Fibroblast of pulmonary artery (primary cell): ENCODE results near the gene GADL1.

ENCODE experiments used
- DNase-seq: peaks from one replicate; pipeline ENCODE4 v3.0.0-alpha.2; 2010; ENCODE audit warnings: low read depth
- H3K4me3 ChIP-seq: replicated peaks from 2 replicates; pipeline ENCODE4 v1.5.1; 2011; ENCODE audit warnings: low read depth, mild to moderate bottlenecking, control low read depth, low read length, moderate library complexity
- TF ChIP-seq, protein P1 (sequence below): IDR thresholded peaks from 2 replicates; pipeline ENCODE4 v1.5.1; 2011; ENCODE audit warnings: mild to moderate bottlenecking, control low read depth, low read length, inconsistent platforms; ENCODE audit errors: missing control alignments

The GADL1 gene

DNA sequence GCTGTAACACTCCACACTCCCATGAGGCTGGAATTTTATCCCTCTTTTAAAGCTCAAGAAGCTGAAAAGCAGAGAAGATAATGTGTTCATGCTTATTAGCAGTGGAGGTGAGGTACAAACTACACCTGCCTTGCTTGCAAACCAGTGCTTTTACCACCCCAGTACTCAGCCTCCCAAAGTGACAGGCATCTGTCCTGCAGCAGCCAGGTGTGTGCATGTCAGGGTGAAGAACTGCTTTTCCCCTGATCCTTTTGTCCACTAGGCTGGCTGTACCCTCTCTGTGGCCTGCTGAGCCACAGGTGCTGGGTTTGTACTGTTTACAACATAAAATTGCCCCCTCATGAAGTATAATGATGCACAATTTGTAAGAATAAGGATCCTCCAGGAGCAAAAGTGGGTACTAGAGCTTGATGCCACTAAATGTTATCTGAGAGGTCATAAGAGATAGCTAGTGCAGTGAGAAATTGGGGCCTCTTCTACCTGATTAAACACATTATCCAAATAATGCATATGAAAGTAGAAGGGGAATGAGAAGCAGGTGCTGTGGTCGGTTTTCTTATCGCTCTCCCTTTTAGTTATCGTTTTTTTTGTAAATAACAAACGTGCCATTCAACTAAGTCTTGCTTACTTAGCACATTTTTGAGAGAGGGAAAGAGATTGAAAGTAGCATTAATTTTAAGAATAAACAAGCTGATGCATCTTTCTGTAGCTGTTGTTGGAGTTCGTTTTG is 39.2 kb upstream of the GADL1 start:
- H3K4me3 ChIP-seq = no peak overlapping the region
- TF ChIP-seq, protein P1, sequence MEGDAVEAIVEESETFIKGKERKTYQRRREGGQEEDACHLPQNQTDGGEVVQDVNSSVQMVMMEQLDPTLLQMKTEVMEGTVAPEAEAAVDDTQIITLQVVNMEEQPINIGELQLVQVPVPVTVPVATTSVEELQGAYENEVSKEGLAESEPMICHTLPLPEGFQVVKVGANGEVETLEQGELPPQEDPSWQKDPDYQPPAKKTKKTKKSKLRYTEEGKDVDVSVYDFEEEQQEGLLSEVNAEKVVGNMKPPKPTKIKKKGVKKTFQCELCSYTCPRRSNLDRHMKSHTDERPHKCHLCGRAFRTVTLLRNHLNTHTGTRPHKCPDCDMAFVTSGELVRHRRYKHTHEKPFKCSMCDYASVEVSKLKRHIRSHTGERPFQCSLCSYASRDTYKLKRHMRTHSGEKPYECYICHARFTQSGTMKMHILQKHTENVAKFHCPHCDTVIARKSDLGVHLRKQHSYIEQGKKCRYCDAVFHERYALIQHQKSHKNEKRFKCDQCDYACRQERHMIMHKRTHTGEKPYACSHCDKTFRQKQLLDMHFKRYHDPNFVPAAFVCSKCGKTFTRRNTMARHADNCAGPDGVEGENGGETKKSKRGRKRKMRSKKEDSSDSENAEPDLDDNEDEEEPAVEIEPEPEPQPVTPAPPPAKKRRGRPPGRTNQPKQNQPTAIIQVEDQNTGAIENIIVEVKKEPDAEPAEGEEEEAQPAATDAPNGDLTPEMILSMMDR = no peak
- DNase-seq = no peak

DNA sequence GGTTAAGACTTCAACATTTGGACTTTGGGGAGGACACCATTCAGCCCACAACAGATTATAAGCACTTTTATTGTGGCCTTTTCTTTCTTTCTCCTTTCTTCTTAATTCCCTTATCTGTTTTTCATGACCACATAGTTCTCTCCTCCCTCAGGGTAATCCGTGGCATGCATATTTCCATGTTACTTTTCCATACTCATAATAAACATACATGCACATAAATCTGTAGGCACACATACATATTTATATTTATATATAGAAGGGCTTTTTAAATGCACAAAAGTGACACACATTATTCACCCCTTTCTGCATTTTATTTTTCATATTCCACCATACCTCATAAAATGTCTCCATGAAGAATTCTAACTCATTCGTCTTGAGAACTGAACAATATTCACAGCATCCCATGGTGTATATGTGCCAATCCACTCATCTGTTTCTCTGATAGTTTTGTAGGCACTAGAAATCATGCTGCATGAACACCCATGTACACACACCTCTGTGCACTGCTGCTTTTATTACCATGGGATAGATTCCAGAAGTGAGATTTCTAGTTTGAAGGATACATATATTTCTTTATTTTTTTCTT is 38.1 kb upstream of the GADL1 start:
- TF ChIP-seq, protein P1 = no peak
- H3K4me3 ChIP-seq = no peak overlapping the region
- no peak for DNase-seq

DNA sequence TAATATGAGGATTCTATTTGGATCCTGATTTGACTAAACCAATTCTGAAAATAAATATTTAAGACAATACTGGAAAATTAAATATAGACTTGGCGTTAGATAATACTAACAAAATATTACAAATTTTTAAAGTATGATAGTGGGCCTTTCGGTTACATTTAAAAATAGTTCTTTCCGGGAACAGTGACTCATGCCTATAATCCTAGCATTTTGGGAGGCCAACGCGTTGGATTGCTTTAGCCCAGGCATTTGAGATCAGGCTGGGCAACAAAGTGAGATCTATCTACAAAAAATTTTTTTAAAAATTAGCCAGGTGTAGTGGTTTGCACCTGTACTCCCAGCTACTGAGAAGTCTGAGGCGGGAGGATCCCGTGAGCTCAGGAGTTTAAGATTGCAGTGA is 30.3 kb upstream of the GADL1 start:
- TF ChIP-seq, protein P1 = no peak
- H3K4me3 ChIP-seq = no peak overlapping the region
- DNase-seq = peak; percentile 15

DNA sequence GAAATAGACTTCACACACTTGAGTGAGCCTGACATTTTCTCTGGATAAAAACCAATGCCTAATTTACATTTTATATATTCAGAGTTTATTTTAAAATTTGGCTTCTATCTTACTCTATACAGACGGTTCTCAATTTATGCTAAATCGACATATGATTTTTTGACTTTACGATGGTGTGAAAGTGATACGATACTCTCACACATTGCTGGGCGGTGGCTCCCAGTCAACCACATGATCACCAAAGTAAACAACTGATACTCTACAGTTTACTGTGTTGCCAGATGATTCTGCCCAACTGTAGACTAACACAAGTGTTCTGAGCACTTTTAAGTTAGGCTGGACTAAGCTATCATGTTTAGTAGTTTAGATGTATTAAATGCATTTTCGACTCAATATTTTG is 25.1 kb upstream of the GADL1 start:
- DNase-seq = no peak
- no peak overlapping the region for H3K4me3 ChIP-seq
- TF ChIP-seq, protein P1 = no peak

DNA sequence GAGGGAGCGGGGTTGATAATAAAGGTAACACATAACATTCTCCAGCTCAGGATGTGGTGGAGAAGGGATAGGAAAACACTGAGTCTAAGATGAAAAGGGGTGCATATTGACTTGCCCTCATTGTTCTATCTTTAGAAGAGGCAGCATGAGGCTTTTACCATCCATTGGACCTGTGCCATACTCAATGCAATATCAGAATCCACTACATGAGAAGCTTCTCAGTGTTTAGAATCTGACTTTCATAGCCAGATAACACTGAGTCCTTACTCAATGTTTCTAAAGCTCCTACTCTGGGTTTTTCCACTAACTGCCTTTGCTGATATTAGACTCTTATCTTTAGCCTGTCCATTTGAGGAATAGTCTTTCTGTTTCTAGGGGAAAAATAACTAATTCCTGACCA is 24.3 kb upstream of the GADL1 start:
- no peak overlapping the region for H3K4me3 ChIP-seq
- TF ChIP-seq, protein P1 = no peak
- no peak for DNase-seq

DNA sequence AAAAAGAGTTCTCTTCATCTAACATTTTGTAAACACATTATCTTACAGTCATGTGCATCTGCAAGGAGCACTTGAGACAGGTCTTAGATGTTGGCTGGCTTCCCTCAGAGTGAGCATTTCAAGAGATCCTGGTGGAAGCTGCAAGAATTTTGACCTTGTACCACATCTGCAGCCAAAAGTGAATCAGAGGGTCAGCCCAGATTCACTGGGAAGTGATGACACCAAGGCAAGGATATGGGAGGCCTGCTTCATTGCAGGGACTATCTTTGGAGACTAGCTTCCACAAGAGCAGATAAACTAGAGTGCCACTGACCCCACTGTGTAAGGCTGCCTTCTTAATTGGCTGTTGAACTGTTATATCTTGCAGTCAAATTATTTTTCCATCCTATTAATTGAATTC is 21.3 kb upstream of the GADL1 start:
- DNase-seq = no peak
- TF ChIP-seq, protein P1 = no peak
- H3K4me3 ChIP-seq = no peak overlapping the region

DNA sequence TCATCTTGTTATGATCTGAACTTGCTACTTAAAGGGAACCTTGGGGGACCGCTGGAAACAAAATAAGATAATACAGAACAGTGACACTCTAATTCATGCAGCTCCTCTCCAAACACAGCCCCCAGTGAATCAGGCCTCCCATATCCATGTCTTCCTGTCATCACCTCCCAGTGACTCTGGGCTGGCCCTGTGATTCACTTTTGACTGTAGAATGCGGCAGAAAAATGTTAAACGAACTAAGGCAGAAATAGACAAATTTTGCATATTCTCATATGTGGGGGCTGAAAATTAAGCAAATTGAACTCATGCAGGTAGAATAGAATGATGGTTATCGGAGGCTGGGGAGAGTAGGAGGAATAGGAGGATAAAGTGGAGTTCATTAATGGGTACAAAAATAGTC is 20.2 kb upstream of the GADL1 start:
- peak; percentile 20 for DNase-seq
- no peak overlapping the region for H3K4me3 ChIP-seq
- TF ChIP-seq, protein P1 = no peak
